ENCODE results near the gene ST8SIA4. TPM values are rescaled to one million over a fixed set of nuclear protein-coding genes. Genes with fewer than 3 reads are reported as not detected.

The ST8SIA4 gene
- total RNA-seq, 2 donors from 2014 or later, result 1.9 to 2.4 TPM

MicroRNA genes within 50 kb of the gene (microRNA counts, 767-probe panel; counts per million panel counts)
- microRNA hsa-miR-548p, result 0 to 1,217 counts per million in 2 donors

Small RNA genes lying within 50 kb of the gene (microRNA-seq; reads per million reads assigned to microRNA genes)
- gene MIR548P (ENCODE audit: borderline number of aligned reads in 2 of 2, borderline replicate concordance in 1 of 2), result 0 reads per million in 2 donors
